ENCODE data around the gene SLCO4A1.
A peak's percentile ranks its signal among the peaks of the same experiment; 100 is the strongest.

The SLCO4A1 gene

GRCh38 chr20:62715201-62715600, 72.9 kb downstream of the SLCO4A1 start:
- no peak for DNase-seq (ENCODE audit: low read depth in 2 of 2)

GRCh38 chr20:62716198-62716940, 74.1 kb downstream of the SLCO4A1 start:
- peak in 1 of 2 donors; percentile 25 for DNase-seq (ENCODE audit: low read depth in 2 of 2)

GRCh38 chr20:62716941-62717310, 74.6 kb downstream of the SLCO4A1 start:
- no peak for DNase-seq (ENCODE audit: low read depth in 2 of 2)

GRCh38 chr20:62717933-62718332, 75.6 kb downstream of the SLCO4A1 start:
- DNase-seq (ENCODE audit: low read depth in 2 of 2): no peak

GRCh38 chr20:62718546-62718945, 76.2 kb downstream of the SLCO4A1 start:
- DNase-seq (ENCODE audit: low read depth in 2 of 2): no peak

GRCh38 chr20:62719250-62719935, 77.1 kb downstream of the SLCO4A1 start:
- no peak for DNase-seq (ENCODE audit: low read depth in 2 of 2)
